NCI-H446 (cell line): ENCODE data around the gene FNDC8.
"Not testable (repeated sequence)": the region's sequence is repeated elsewhere in the genome, so short reads cannot be mapped to it uniquely, and the experiment has no call there.

ENCODE experiments used
- DNase-seq, 2 experiments: peaks; one replicate each; lab custom pipeline; 2025; lab: John Stamatoyannopoulos, UW

FNDC8 gene

DNA sequence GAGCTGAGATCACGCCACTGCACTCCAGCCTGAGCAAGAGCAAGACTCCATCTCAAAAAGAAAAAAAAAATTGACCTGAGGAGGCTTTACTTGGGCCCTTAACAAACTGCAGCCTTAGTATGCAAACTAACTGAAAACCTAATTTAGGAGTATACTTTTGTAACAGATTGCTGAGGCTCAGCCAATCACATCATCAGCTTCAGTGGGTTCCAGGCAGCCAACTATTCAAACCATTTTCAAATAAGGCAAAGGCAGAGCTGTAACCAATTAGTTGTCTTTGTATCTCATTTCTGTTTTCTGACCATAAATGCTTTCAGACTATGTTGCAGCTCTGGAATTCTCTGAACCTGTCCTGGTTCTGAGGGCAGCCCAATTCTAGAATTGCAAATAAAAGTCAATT lies 25.7 kb upstream of the FNDC8 start:
- no peak for DNase-seq

DNA sequence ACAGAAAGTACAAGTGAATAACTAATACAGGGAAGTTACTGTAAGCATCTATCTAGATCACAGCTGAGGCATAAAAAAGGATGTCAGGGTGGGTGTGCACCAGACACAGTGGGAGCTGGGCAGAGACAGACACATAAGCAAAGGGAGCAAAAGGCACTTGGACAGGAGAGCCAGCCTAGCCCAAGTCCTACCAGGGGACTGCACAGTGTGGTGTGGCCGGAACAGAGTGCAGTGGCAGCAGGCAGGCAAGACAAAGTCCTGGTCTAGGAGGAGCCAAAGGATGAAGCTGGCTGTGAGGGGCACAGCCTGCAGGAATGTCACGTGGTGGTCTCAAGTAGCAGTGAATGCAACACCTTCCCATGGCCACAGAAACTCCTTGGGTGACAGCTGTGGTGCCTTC lies 23.6 kb upstream of the FNDC8 start:
- DNase-seq: no peak

DNA sequence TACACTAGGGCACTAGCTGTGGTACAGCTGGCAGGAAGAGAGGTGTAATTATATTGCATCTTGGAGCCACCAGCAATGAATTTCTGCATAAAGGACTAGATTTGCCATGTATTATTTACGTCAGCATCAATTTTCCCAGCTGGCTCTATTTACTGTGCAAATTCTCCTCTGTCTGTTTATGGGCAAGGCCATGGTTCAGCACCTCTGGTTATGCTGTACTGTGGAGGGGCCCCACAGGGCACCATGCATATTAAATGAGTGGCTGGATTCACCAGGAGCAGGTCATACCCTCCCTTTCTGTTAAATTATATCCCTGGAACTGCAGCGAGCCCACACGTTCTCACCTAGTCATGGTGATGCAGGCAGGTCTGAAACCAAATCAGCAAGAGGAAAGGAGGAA lies 21.5 kb upstream of the FNDC8 start:
- DNase-seq: no peak

DNA sequence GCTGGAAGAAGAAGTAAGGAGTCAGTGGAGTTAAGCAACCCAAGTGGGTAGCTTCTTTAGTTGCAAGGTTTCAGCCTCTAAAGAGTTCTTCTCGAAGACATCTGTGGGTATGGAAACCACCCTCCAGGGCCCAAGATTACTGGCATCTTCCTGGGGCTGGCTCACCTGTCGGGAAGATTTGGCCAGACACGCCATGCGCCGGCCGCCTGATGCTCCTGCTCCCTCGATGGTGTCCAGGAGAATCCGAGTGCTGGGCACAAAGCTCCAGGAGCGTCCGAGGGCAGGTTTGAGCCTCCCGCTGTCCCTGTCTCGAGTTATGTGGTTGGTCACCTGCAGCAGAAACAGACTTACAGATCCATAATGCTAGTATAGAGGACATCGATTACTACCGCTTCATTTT lies 20.4 kb upstream of the FNDC8 start:
- no peak for DNase-seq

DNA sequence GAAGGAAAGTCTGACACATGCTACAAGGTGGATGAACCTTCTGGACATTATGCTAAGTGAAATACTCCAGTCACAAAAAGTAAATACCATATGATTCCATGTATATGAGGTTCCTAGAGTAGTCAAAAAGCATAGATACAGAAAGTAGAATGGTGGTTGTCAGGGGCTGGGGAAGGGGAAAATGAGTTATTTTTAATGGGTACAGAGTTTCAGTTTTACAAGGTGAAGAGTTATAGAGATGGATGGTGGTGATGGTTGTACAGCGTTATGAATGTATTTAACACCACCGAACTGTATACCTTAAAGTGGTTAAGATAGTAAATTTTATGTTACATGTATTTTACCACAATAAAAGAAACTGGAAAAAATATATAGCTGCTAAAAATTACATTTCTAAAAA lies 19.7 kb upstream of the FNDC8 start:
- no peak for DNase-seq

DNA sequence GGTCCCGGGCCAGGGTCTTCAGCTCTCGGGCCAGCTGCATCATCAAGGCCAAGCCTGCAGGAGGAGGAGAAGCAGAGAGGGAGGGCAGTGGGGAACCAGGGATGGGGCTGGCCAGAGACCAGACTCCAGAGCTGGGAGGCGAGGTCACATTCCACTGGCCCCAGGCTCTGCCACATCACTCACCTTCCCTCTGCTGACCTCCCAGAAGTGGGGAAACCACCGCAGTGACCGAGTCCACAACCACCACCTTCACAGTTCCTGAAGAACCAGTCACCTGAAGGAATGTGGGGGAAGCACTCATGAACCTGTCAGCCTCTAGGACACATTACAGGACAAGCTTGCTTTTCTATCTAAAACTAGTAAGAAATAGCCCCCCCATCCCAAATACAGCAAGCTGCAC lies 18.1 kb upstream of the FNDC8 start:
- DNase-seq: no peak

DNA sequence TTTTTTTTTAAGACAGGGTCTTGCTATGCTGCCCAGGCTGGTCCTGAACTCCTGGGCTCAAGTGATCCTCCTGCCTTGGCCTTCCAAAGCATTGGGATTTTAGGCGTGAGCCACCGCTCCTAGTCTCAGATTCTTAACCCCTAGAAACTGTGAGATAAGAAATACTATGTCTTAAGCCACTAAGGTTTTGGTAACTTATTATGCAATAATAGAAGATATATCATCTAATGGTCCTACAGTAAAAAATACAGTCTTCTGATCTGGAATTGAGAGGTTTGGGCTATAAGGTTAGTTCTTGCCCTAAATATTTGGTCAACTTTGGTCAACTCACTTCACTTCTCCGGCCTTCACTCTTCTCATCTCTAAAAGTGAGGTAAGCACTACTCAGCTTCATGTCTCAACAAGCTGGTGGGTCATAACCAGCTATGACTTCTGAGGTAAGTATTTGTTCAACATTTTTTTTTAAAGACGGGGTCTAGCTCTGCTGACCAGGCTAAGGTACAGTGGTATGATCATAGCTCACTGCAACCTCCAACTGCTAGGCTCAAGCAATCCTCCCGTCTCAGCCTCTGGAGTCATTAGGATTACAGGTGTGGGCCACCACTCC lies 16.5 kb upstream of the FNDC8 start:
- no peak for DNase-seq

DNA sequence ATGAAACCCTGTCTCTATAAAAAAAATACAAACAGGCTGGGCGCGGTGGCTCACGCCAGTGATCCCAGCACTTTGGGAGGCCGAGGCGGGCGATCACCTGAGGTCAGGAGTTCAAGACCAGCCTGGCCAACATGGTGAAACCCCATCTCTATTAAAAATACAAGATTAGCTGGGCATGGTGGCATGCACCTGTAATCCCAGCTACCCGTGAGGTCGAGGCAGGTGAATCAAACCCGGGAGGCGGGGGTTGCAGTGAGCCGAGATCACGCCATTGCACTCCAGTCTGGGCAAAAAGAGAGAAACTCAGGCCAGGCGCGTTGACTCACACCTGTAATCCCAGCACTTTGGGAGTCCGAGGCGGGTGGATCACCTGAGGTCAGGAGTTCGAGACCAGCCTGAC lies 10.6 kb upstream of the FNDC8 start:
- not testable (repeated sequence) for DNase-seq

DNA sequence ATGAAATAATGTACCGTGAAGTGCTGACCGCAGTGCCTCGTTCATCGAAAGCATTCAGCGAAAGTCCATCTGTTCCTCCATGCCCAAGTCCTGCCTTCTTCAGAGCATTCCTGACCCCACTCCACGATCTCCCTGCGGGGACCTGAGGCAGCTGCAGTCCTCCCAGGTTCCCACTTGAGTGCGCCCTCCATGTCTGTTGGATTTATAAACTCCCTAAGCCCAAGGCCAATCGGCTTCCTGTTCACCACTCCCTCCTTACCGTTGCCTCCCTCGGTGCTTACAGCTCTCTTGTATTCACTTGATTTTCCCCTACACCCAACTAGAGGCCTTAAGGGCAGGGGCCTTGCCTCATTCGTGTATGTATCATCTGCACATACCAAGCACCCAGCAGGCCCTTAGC lies 4.6 kb upstream of the FNDC8 start:
- no peak for DNase-seq

DNA sequence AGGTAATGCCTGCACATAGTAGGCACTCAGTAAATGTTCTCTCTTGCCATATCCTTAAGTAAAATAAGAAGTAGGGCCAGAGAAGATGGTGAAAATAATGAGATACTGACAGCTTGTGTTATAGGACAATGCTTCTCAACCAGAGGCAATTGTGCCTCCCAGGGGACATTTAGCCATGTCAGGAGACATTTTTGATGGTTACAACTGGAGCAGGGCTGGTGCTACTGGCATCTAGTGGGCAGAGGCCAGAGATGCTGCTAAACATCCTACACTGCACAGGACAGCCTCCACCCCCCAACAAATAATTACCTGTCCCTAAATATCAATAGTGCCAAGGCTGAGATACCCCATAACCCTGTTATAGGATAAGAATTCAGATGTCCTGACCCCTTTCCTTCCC lies 3.4 kb upstream of the FNDC8 start:
- DNase-seq: peak in 1 of 2 experiments; percentile 28

DNA sequence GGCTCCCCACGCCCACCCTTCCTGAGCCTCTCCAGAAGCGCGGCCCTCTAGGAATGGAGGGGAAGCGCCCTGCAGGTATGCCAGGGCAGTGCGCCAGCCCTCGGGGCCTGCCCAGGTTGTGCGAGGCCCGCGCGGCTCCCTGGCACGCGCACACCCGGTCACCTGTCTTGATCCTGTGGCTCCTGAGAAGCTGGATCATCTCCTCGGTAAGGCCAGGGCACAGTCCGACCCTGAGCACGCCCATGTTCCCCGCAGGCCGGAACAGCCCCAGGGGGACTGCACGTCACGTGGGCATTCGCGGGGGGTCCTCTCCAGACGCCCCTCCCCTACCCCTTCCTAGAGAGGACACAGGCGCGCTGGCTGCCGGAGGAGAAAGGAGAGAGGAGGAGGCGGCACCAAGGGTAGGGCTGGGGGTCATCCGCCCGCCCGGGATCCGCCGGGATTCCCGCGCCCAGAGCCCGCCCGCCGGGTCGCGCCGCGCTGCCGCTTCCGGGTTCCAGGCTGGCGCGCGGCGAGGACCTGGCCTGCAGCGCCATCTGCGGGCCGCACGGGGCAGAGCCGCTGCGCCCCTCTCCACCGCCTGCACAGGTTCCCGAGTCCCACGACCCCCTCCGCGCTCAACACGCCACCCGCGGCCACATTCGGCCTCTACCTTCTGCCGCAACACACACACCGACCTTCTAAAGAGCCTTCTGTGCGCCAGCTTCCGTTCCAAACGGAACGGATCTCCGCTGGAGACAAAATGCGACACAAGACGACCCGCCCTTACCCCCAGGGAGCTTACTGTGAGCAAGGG lies 1.8 kb upstream of the FNDC8 start, which contains the start of gene RAD51D:
Gene RAD51D (minus strand): TSS at position 491 of the 796 bp plus-strand sequence. CDS start 247 bp downstream, at position 244.
- DNase-seq: peak; percentile 42 to 83

DNA sequence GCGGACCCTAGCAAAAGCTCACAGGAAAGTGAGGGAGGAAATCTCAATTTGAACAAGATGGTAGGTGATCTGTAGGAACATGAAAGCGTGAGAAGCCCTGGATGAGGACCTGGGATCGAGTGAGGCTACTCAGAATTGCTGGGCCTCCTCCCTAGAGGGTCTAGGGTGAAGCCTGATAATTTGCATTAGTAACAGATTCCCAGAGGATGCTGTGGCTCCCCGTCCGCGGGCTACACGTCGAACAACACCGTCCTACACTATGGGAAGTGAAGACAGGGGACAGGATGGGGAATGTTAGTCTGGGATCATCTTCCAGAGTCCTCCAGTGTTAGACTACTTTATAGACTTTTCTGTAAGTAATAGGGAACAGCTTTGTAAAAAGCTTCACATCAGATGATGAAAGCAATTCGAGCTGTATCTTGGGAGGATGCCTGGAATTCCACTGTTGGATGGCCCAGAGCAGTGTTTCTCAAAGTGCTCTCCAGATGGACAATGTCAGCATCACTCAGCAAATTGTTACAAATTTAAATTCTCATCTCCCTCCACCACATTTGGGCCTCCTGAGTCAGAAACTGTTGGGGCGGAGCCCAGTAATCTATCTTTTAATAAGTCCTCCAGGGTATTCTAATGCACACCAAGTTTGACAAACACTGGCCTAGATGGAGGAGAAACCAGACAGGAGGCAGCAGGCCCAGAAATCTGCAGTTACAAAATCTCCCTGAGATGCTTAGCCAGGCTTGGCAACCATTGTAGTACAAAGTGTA lies 6.5 kb downstream of the FNDC8 start:
- DNase-seq: no peak

DNA sequence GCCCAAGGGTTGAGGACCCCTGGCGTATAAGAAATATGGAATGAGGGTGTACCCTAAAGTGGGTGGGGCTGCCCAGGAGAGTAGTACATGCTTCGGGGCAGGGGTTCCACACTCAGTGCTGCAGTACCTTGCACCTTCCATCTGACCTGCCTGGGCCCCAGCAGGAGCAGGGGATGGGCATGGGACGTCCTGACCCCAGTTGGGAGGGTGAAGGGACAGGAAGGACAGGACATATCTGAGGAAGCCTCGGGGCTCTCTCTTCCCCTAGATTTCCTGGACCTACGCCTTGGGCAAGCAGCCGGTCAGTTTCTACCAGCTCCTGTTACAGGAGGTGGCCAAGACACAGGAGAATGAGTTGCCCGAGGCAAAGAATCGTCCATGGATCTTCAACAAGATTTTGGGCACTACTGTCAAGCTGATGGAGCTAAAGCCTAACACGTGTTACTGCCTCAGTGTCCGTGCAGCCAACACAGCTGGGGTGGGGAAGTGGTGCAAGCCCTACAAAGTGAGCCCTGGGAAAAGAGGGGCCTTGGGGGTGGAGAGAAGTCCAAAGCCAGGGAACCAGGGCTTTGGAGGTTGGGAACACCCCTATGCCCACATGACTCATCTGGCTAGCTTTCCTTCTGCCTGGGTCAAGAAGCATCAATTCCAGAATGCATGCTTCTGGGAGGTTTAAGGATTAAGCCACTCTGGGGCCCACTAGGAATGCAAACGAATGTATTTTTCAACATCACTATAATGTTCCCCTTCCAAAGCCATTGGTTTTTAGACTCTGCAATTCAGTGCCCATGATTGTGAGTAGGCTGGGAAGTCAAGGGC lies 7.9 kb downstream of the FNDC8 start:
- no peak for DNase-seq

DNA sequence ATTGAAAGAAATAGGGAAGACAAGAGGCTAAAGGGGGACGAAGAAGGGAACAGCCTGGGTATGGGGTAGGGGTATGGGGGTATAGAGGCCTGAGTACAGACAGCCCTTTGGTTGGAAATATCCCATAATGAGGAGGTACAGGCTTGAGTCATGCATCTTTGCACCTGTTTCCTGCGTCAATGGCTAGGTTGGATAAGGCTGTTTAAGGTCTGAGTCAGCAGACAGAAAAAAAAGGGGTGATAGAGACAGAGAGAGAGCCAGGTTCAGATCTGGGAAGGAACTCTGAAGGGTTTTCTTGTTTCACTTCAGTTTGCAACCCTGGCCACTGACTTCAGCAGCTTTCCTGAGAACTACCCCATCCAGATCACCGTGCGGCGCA lies 8.5 kb downstream of the FNDC8 start:
- DNase-seq: no peak

DNA sequence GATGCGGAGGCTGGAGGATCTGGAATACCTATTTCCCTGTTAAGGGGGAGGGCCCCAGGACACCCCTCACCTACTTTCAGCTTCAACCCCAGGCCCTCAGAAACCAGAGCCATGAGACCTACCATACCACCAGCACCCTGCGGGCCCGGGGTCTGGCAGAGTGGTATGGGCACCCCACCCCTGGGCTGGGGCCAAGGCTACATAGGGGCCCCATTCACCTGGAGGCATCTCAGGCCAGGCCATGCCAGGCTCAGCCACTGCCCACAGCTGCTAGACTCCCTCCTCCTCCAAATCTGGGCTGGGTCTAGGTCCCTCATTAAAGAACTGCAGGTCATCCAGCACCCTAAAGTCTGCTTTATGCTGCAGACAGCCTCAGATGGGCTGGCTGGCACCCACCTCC lies 9.0 kb downstream of the FNDC8 start:
- no peak for DNase-seq

DNA sequence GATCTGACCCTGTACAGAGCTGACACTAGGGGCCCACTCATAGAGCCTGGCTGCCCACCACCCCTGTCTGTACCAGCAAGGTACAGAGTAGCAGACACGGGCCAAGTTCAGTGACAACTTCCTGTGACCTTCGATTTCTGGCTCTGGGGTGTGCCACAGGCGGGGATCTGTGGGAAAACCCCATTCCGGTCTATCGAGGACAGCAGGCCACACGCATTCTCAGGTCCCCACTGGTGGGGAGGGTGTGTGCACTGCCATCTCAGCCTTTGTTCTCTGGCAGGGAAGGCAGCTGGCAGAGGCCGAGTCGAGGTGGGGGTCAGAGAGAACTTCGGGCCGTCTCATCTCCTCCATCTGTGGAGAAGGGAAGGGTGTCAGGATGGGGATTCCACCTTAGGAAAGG lies 10.7 kb downstream of the FNDC8 start:
- no peak for DNase-seq

DNA sequence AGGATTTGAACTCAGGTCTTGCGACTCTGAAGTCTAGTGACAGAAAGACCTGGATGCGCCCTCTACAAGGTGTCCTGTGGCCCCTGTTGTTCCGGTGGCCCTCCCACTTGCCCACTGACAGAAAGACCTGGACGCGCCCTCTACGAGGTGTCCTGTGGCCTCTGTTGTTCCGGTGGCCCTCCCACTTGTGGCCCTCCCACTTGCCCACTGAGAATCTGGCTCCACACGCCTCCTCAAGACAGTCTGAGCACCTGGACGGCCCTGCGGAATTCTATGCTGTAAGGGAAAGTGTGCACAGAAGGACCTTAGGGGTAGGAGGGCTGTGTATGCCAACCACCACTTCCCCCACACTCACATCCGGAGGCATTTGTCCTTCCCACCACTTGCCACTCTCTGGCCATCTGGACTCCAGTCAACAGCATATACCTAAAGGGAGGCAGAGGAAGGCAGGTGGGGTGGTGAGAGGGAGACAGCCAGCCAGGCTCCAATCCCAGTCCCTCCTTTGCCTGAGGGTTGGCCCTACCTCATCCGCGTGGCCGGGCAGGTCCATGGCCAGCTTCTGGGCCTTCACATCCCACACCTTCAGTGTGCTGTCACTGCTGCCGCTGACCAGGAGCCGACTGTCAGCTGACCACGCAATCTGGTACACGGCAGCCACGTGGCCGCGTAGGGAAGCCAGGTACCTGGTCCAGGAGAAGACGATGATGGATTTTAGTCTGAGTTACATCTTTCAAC lies 11.6 kb downstream of the FNDC8 start:
- DNase-seq: no peak

DNA sequence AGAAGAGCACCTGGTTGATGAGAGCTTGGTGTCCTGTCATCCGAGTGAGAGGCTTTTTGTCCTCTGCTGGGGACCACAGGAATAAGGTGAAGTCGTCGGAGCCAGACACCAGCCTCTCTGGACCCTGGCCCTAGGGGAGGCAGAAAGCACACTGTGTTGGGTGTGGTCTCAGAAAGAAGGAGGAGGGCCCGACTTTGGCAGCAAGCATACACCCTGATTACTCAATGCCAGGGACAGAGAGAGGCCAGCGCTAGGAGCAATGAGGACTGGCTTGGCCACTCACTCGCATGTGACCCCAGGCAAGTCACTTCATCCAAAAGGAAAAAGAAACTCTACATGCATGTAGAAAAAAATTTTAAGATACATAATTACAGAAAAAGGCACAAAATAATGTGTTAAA lies 13.9 kb downstream of the FNDC8 start:
- DNase-seq: no peak

DNA sequence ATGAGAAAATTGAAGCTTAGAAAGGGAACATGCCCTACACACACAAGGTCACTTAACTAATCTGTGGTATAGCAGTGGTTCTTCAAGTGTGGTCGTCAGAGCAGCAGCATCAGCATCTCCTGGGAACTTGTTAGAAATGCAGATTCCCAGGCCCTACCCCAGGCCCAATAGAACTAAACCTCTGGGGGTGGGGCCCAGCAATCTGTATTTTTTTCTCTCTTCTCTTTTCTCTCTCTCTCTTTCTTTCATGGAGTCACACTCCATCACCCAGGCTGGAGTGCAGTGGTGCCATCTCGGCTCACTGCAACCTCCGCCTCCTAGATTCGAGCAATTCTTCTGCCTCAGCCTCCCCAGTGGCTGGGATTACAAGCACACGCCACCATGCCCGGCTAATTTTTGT lies 16.8 kb downstream of the FNDC8 start:
- DNase-seq: no peak

DNA sequence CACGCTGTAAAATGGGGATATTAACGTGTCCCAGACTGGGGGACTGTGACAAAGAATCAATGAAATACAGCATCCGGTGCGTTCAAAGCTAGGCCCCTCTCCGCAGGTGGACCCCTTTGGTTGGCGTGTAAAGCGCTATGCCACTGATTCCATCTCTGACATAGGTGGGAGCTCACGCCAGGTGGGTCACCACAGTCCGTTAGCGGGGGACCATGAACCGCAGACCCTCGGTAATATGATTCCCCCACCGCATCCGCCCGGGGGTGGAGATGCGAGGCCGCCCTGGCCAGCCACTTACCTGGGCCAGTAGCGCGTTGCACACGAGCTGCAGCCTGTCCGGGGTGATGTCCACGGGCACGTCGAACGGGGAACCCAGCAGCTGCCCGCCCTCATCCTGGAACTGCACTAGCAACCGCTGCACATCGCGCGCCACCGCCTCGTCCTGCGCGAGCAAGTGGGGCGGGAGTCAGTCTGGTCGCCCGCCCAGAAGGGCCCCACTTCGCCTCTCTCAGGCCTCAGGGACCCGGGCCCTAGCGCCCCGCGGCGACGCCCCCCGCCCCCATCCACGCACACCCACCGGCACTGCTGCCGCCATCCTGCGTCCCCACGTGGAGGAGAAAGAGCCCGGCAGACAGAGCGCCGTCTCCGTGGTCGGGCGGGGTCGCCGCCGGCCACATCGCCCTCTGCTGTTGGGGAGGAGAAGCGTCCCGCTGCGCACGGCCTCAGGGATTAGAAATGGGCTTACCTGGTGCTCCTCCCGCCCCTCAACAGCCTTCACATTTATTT lies 20.5 kb downstream of the FNDC8 start, which contains the start of gene NLE1:
Gene NLE1 (minus strand): TSS at position 623 of the 786 bp plus-strand sequence. CDS start 28 bp downstream, at position 595.
- peak; percentile 30 to 78 for DNase-seq

DNA sequence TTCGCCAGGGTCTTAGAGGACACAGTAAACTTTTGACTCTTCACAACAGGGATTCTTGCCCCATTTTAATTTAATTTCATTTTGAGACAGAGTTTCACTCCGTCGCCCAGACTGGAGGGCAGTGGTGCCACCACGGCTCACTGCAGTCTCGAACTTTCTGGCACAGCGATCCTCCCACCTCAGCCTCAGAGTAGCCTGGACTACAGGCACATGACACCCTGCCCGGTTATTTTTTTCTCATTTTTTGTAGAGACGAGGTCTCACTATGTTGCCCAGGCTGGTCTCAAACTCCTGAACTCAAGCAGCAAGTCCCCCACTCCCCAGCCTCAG lies 21.0 kb downstream of the FNDC8 start:
- no peak for DNase-seq
